ENCODE data around the gene TRABD2A. TPM values are rescaled to one million over a fixed set of nuclear protein-coding genes. Genes with fewer than 3 reads are reported as not detected.
A peak's percentile ranks its signal among the peaks of the same experiment; 100 is the strongest.
"Not testable (repeated sequence)": the region's sequence is repeated elsewhere in the genome, so short reads cannot be mapped to it uniquely, and the experiment has no call there.

The TRABD2A gene, protein sequence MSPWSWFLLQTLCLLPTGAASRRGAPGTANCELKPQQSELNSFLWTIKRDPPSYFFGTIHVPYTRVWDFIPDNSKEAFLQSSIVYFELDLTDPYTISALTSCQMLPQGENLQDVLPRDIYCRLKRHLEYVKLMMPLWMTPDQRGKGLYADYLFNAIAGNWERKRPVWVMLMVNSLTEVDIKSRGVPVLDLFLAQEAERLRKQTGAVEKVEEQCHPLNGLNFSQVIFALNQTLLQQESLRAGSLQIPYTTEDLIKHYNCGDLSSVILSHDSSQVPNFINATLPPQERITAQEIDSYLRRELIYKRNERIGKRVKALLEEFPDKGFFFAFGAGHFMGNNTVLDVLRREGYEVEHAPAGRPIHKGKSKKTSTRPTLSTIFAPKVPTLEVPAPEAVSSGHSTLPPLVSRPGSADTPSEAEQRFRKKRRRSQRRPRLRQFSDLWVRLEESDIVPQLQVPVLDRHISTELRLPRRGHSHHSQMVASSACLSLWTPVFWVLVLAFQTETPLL
- 11.8 and 18.3 TPM in 2 replicates for total RNA-seq (2014; rRNA removed; shearing (Covaris generic))

- Histone ChIP-seq H3K36me3 (no peaks in the 10 kb centered on the region), H3K27ac (0 out of 2 replicates have a peak within 1 kb of the TSS, but pooled peaks have one; percentile 9), H3K27me3 (replicated peaks) (no peaks in the 10 kb centered on the region), H3K9me3 (replicated peaks) (no peaks in the 10 kb centered on the region), H3K4me3 (peak within 1 kb of the TSS; percentile 53), H3K4me1 (replicated peaks) (peaks cover 29% of the 10 kb centered on the region)
- peak in 1 of 2 experiments; percentile 59 for DNase-seq (ENCODE audit: low read depth in 1 of 2, low spot score in 2 of 2)
Observed at GRCh38 chr2:84880645-84881521, at the start of gene TRABD2A. Gene TRABD2A (minus strand): TSS chr2:84881084. CDS start chr2:84881039, 45 bp downstream.

DNA sequence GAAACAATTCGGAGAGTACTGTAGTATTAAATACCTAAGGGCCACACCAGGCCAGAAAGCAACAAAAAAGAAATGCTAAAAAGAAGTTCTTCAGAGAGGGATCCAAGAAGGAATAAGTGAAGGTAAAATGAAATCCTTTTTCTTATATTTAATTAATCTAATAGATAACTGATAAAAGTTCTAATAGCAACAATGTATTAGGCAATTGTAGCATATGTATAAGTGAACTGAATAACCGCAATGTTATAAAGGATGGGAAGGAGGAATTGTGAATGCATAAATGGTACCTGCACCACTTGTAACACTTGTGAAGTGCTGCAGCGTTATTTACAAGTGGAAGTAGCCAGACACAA is 46.4 kb upstream of the TRABD2A start:
- Histone ChIP-seq H3K36me3 (no peaks in the 10 kb centered on the region), H3K27me3 (replicated peaks) (no peaks in the 10 kb centered on the region), H3K27ac (no peak overlapping the region), H3K9me3 (replicated peaks) (no peaks in the 10 kb centered on the region), H3K4me3 (no peak overlapping the region), H3K4me1 (replicated peaks) (peaks cover 39% of the 10 kb centered on the region)
- no peak for DNase-seq (ENCODE audit: low read depth in 1 of 2, low spot score in 2 of 2)

- Histone ChIP-seq H3K27me3 (replicated peaks) (no peaks in the 10 kb centered on the region), H3K36me3 (no peaks in the 10 kb centered on the region), H3K27ac (no peak overlapping the region), H3K9me3 (replicated peaks) (no peaks in the 10 kb centered on the region), H3K4me1 (replicated peaks) (peaks cover 42% of the 10 kb centered on the region), H3K4me3 (peak overlapping the region; percentile 15)
- peak; percentile 96 to 98 for DNase-seq (ENCODE audit: low read depth in 1 of 2, low spot score in 2 of 2)
Observed at GRCh38 chr2:84925724-84926376, 45.0 kb upstream of the TRABD2A start.

DNA sequence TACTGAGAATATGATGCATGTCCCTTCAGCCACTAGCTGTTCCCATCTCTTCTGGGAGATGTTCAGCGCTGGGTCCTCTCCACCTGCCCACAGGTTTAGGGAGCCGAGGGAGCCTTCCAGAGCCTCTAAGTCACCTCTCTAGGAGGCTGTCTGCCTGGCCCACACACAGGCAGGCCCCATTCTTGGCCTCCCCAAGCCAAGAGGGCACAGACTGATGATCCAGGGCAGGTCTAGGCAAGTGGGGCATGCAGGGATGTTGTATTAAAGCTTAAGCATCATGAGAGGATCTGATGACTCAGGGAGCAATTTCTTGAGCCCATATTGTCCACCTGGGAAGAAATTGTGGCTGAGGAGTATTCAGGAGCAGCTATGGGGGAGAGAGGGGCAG is 44.4 kb upstream of the TRABD2A start:
- no peak overlapping the region for H3K4me3 ChIP-seq
- H3K4me1 ChIP-seq (replicated peaks), result peaks cover 46% of the 10 kb centered on the region
- H3K27ac ChIP-seq, result no peak overlapping the region
- no peaks in the 10 kb centered on the region for H3K36me3 ChIP-seq
- DNase-seq (ENCODE audit: low read depth in 1 of 2, low spot score in 2 of 2), result no peak
- H3K9me3 ChIP-seq (replicated peaks), result no peaks in the 10 kb centered on the region
- no peaks in the 10 kb centered on the region for H3K27me3 ChIP-seq (replicated peaks)

- Histone ChIP-seq H3K4me1 (replicated peaks) (peaks cover 52% of the 10 kb centered on the region), H3K27me3 (replicated peaks) (no peaks in the 10 kb centered on the region), H3K27ac (peak overlapping the region; percentile 77), H3K4me3 (peak overlapping the region; percentile 8; the same call in 1 of the 2 replicates), H3K36me3 (no peaks in the 10 kb centered on the region), H3K9me3 (replicated peaks) (no peaks in the 10 kb centered on the region)
- peak; percentile 76 for DNase-seq (ENCODE audit: low read depth in 1 of 2, low spot score in 2 of 2)
Observed at GRCh38 chr2:84924173-84925106, 43.6 kb upstream of the TRABD2A start.

DNA sequence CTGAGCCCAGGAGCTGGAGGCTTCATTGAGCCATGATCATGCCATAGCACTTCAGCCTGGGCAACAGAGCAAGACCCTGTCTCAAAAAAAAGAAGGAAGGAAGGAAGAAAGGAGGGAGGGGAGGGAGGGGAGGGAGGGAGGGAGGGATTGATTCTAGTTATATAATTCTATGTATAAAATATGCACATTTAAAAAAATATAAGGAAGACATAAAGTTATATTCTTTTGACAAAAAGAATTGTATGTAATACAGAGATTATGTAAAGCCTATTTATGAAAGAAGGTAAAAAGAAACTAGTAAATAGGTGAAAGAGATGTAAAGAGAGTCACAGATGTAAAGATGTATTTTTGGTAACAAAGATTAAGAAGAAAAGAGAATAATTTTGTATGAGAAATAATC is 42.1 kb upstream of the TRABD2A start:
- peaks cover 66% of the 10 kb centered on the region for H3K4me1 ChIP-seq (replicated peaks)
- no peak overlapping the region for H3K4me3 ChIP-seq
- H3K27me3 ChIP-seq (replicated peaks), result no peaks in the 10 kb centered on the region
- H3K36me3 ChIP-seq, result no peaks in the 10 kb centered on the region
- H3K27ac ChIP-seq, result no peak overlapping the region
- H3K9me3 ChIP-seq (replicated peaks), result no peaks in the 10 kb centered on the region
- no peak for DNase-seq (ENCODE audit: low read depth in 1 of 2, low spot score in 2 of 2)

- H3K4me1 ChIP-seq (replicated peaks), result peaks cover 46% of the 10 kb centered on the region
- H3K27me3 ChIP-seq (replicated peaks), result no peaks in the 10 kb centered on the region
- no peaks in the 10 kb centered on the region for H3K9me3 ChIP-seq (replicated peaks)
- peak; percentile 91 to 97 for DNase-seq (ENCODE audit: low read depth in 1 of 2, low spot score in 2 of 2)
- no peaks in the 10 kb centered on the region for H3K36me3 ChIP-seq
- peak overlapping the region; percentile 100 for H3K27ac ChIP-seq
- peak overlapping the region; percentile 8 for H3K4me3 ChIP-seq
Observed at GRCh38 chr2:84919885-84920580, 39.1 kb upstream of the TRABD2A start.

DNA sequence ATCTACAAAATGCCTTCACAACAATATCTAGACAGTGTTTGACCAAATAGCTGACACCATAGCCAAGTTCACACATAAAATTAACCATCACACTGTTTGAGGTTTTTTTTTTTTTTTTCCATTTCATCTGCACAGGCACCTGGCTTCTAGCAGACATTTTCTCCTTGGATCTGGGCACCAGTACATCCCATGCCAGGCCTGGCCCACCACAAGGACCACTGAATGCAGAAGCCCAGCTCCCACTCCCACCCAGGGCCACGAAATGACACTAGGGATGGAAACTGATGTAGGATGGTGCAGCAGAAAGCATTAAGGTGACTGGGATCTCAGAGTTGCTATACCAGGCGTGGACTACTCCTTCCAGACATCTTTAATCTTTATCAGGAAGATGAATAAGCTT is 37.5 kb upstream of the TRABD2A start:
- Histone ChIP-seq H3K4me3 (no peak overlapping the region), H3K4me1 (replicated peaks) (peaks cover 32% of the 10 kb centered on the region), H3K27ac (peak overlapping the region; percentile 100), H3K36me3 (no peaks in the 10 kb centered on the region), H3K9me3 (replicated peaks) (no peaks in the 10 kb centered on the region), H3K27me3 (replicated peaks) (no peaks in the 10 kb centered on the region)
- DNase-seq (ENCODE audit: low read depth in 1 of 2, low spot score in 2 of 2), result no peak

- H3K9me3 ChIP-seq (replicated peaks); H3K36me3 ChIP-seq; H3K4me3 ChIP-seq; H3K27me3 ChIP-seq (replicated peaks); H3K27ac ChIP-seq: not testable (repeated sequence)
- H3K4me1 ChIP-seq (replicated peaks), result peaks cover 33% of the 10 kb centered on the region
- peak in 1 of 2 experiments; percentile 25 for DNase-seq (ENCODE audit: low read depth in 1 of 2, low spot score in 2 of 2)
Observed at GRCh38 chr2:84917821-84918220, 36.9 kb upstream of the TRABD2A start.

DNA sequence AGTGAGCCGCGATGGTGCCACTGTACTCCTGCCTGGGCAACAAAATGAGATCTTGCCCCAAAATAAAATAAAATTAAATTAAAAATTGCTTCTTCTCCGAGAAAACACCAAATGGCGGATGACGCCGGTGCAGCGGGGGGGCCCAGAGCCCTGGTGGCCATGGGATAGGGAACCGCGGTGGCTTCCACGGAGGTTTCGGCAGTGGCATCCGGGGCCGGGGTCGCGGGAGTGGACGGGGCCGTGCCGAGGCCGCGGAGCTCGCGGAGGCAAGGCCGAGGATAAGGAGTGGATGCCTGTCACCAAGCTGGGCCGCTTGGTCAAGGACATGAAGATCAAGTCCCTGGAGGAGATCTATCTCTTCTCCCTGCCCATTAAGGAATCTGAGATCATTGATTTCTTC is 34.8 kb upstream of the TRABD2A start:
- not testable (repeated sequence) for H3K27me3 ChIP-seq (replicated peaks); H3K36me3 ChIP-seq; H3K9me3 ChIP-seq (replicated peaks); H3K27ac ChIP-seq; H3K4me3 ChIP-seq
- H3K4me1 ChIP-seq (replicated peaks), result peaks cover 48% of the 10 kb centered on the region
- peak in 1 of 2 experiments; percentile 26 for DNase-seq (ENCODE audit: low read depth in 1 of 2, low spot score in 2 of 2)

GRCh38 chr2:84914334-84914733 is 33.5 kb upstream of the TRABD2A start:
- H3K36me3 ChIP-seq, result peaks cover 4% of the 10 kb centered on the region
- peaks cover 37% of the 10 kb centered on the region for H3K4me1 ChIP-seq (replicated peaks)
- H3K27ac ChIP-seq, result no peak overlapping the region
- peak in 1 of 2 experiments; percentile 16 for DNase-seq (ENCODE audit: low read depth in 1 of 2, low spot score in 2 of 2)
- no peaks in the 10 kb centered on the region for H3K27me3 ChIP-seq (replicated peaks)
- H3K9me3 ChIP-seq (replicated peaks), result no peaks in the 10 kb centered on the region; the same call in 1 of the 2 replicates
- H3K4me3 ChIP-seq, result no peak overlapping the region

DNA sequence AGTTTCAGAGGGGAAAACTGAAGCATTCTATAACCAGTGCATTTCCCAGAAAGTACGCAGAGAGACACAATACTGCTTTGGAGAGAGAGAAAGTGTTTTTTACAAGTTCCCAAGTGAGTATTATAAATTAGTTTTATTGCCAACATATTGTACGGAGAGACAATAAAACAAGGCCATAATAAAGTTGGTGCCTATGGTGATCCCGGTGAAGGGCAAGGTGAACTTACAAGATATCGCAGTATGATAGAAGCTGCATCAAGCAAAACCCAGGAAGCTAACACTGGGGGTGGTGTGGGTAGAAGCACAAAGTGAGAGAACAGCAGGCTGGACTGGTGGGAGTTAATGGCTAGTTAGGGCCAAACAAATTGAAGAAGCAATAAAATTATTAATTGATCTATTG is 32.1 kb upstream of the TRABD2A start:
- H3K27ac ChIP-seq, result no peak overlapping the region
- peaks cover 18% of the 10 kb centered on the region for H3K36me3 ChIP-seq
- peaks cover 29% of the 10 kb centered on the region for H3K4me1 ChIP-seq (replicated peaks)
- peak in 1 of 2 experiments; percentile 10 for DNase-seq (ENCODE audit: low read depth in 1 of 2, low spot score in 2 of 2)
- no peak overlapping the region for H3K4me3 ChIP-seq
- H3K9me3 ChIP-seq (replicated peaks), result no peaks in the 10 kb centered on the region; the same call in 1 of the 2 replicates
- no peaks in the 10 kb centered on the region for H3K27me3 ChIP-seq (replicated peaks)
